OCI-LY7 (cell line): ENCODE data around the gene SHMT2. TPM values are rescaled to one million over a fixed set of nuclear protein-coding genes. Genes with fewer than 3 reads are reported as not detected.

Source experiments
- BruUV-seq: library from RNA; stranded (reverse); fragments of 400-500 nt; replicated peaks from 2 replicates; lab custom pipeline; 2021; lab: Mats Ljungman, UMichigan
- CTCF ChIA-PET: fragments of 300-600 bp; sonication (Branson Sonifier 250); formaldehyde crosslinking; loops from one replicate; lab custom pipeline; 2022; ENCODE audit warnings: antibody characterized with exemption; ENCODE audit not compliant: unreplicated experiment; lab: Charles Lee
- POLR2A ChIA-PET: fragments of 300-600 bp; sonication (Branson Sonifier 250); formaldehyde crosslinking; loops from one replicate; lab custom pipeline; 2022; ENCODE audit warnings: antibody characterized with exemption; lab: Charles Lee
- DNase-seq: peaks from one replicate; pipeline ENCODE4 v3.0.0-alpha.2; 2015; ENCODE audit warnings: low spot score
- H2AFZ ChIP-seq: fragments of 200-600 bp; sonication (generic), shearing (Covaris generic); 2 replicates; pipeline ENCODE4 v1.6.1; 2014; ENCODE audit warnings: mild to moderate bottlenecking, antibody characterized with exemption, low read length, moderate library complexity
- H3K27ac ChIP-seq: fragments of 200-600 bp; sonication (generic); 2 replicates; pipeline ENCODE4 v1.5.1; 2014; ENCODE audit warnings: mixed run types, low read depth, mild to moderate bottlenecking, moderate library complexity, low read length, inconsistent platforms; ENCODE audit not compliant: poor library complexity, severe bottlenecking
- H3K36me3 ChIP-seq: fragments of 200-600 bp; sonication (generic); 2 replicates; pipeline ENCODE4 v1.6.1; 2014; ENCODE audit warnings: mild to moderate bottlenecking, antibody characterized with exemption, low read length, moderate library complexity, mixed read lengths; ENCODE audit not compliant: insufficient read depth
- H3K4me1 ChIP-seq: fragments of 200-600 bp; sonication (generic); 2 replicates; pipeline ENCODE4 v1.5.1; 2014; ENCODE audit warnings: mild to moderate bottlenecking, low read length; ENCODE audit not compliant: insufficient read depth, poor library complexity, severe bottlenecking
- H3K4me2 ChIP-seq: fragments of 200-600 bp; sonication (generic); 2 replicates; pipeline ENCODE4 v1.6.1; 2014; ENCODE audit warnings: mild to moderate bottlenecking, low read length
- H3K4me3 ChIP-seq: fragments of 200-600 bp; sonication (generic); 2 replicates; pipeline ENCODE4 v1.5.1; 2014; ENCODE audit warnings: mild to moderate bottlenecking, low read depth, low read length; ENCODE audit not compliant: poor library complexity, severe bottlenecking
- H3K79me2 ChIP-seq: fragments of 200-600 bp; sonication (generic); 2 replicates; pipeline ENCODE4 v1.6.1; 2016; ENCODE audit warnings: low read depth, mild to moderate bottlenecking, low read length, moderate library complexity, mixed read lengths; ENCODE audit not compliant: insufficient read depth
- H3K9me2 ChIP-seq: fragments of 200-600 bp; sonication (generic); 2 replicates; pipeline ENCODE4 v1.6.1; 2016; ENCODE audit warnings: mild to moderate bottlenecking, low read length, mixed read lengths; ENCODE audit not compliant: insufficient read depth
- H3K9me3 ChIP-seq: fragments of 200-600 bp; sonication (generic); 2 replicates; pipeline ENCODE4 v1.6.1; 2014; ENCODE audit warnings: mild to moderate bottlenecking, mixed run types, low read length, mixed read lengths
- H4K20me1 ChIP-seq: fragments of 200-600 bp; sonication (generic); 2 replicates; pipeline ENCODE4 v1.6.1; 2014; ENCODE audit warnings: mild to moderate bottlenecking, antibody characterized with exemption, low read length, moderate library complexity, mixed read lengths; ENCODE audit not compliant: insufficient read depth
- EZH2phosphoT487 ChIP-seq: fragments of 200-600 bp; sonication (generic); IDR thresholded peaks from 2 replicates; pipeline ENCODE4 v1.6.1; 2018; ENCODE audit warnings: low read depth, borderline replicate concordance, mild to moderate bottlenecking, mixed run types, antibody characterized with exemption, low read length, moderate library complexity, mixed read lengths
- intact Hi-C: fragments of 100-400 bp; cut with micrococcal nuclease; formaldehyde crosslinking; loops from one replicate; pipeline ENCODE4 v1.10.0; 2022; ENCODE audit not compliant: unreplicated experiment
- total RNA-seq, 2 experiments: library from RNA; depleted of rRNA in 1 of 2; stranded (reverse); fragments of >200 nt in 1 of 2; shearing (Covaris generic) in 1 of 2; gene quantifications; 2 replicates each; pipeline ENCODE4 v1.2.3, GENCODE V29; 2014 to 2022
- TF ChIP-seq, protein P1 (sequence below): fragments of 200-600 bp; sonication (generic); conservative IDR thresholded peaks from 2 replicates; pipeline ENCODE4 v1.5.1; 2014; ENCODE audit warnings: mild to moderate bottlenecking, antibody characterized with exemption, low read length, moderate library complexity, mixed read lengths

The SHMT2 gene
- total RNA-seq, 2 experiments from 2014 or later, result 394 to 415 TPM

DNA sequence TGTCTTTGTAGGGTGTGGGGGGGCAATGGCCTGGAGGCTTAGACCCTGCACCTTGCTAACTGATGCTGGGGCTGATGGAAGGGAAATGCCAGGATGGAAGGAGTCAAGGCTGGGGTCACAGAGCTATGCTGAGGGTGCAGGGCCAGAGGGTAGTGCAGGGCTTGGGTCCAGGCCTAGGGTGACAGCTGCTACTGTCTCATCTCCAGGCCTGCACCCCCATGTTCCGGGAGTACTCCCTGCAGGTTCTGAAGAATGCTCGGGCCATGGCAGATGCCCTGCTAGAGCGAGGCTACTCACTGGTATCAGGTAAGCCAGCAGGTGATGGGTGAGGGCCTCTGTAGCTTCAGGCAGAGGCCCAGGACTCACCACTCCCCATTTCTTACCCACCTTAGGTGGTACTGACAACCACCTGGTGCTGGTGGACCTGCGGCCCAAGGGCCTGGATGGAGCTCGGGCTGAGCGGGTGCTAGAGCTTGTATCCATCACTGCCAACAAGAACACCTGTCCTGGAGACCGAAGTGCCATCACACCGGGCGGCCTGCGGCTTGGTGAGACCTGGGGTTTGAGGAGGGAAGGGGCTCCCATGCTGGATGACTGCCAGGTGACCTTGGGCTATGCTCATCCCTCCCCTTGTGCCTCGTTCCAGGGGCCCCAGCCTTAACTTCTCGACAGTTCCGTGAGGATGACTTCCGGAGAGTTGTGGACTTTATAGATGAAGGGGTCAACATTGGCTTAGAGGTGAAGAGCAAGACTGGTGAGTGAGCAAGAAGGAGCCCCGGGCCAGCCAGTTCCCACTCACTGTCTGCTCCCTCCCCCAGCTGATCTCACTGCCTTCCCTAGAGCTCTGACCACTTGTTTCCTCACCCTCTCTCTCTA lies 4.1 kb downstream of the SHMT2 start:
- BruUV-seq, result no TSS peak
- intact Hi-C loops, result no loop called here
- peaks cover 58% of the 10 kb centered on the region for H3K36me3 ChIP-seq
- H3K9me3 ChIP-seq, result no peaks in the 10 kb centered on the region
- H3K4me1 ChIP-seq, result peaks cover 51% of the 10 kb centered on the region
- no peaks in the 10 kb centered on the region for H3K9me2 ChIP-seq
- H4K20me1 ChIP-seq, result peaks cover 15% of the 10 kb centered on the region; the same call in 1 of the 2 replicates
- peak overlapping the region; percentile 28; the same call in 1 of the 2 replicates for H3K4me2 ChIP-seq
- H3K79me2 ChIP-seq, result peaks cover 22% of the 10 kb centered on the region
- ChIA-PET CTCF (no interaction called here), POLR2A (interaction anchor here (0.6 to 4.7 kb wide), 2 partner anchors 8 to 10 kb away, joined by 4 to 69 read pairs; no protein-coding TSS in a partner anchor)
- H3K4me3 ChIP-seq, result no peak overlapping the region
- H2AFZ ChIP-seq, result no peak overlapping the region
- no peak for TF ChIP-seq EZH2phosphoT487
- TF ChIP-seq, protein P1, sequence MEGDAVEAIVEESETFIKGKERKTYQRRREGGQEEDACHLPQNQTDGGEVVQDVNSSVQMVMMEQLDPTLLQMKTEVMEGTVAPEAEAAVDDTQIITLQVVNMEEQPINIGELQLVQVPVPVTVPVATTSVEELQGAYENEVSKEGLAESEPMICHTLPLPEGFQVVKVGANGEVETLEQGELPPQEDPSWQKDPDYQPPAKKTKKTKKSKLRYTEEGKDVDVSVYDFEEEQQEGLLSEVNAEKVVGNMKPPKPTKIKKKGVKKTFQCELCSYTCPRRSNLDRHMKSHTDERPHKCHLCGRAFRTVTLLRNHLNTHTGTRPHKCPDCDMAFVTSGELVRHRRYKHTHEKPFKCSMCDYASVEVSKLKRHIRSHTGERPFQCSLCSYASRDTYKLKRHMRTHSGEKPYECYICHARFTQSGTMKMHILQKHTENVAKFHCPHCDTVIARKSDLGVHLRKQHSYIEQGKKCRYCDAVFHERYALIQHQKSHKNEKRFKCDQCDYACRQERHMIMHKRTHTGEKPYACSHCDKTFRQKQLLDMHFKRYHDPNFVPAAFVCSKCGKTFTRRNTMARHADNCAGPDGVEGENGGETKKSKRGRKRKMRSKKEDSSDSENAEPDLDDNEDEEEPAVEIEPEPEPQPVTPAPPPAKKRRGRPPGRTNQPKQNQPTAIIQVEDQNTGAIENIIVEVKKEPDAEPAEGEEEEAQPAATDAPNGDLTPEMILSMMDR, result no peak
- no peak for DNase-seq
- H3K27ac ChIP-seq, result peak overlapping the region; percentile 36

- intact Hi-C loops, result no loop called here
- Histone ChIP-seq H3K4me3 (no peak overlapping the region), H3K79me2 (peaks cover 22% of the 10 kb centered on the region), H3K4me2 (peak overlapping the region; percentile 28; the same call in 1 of the 2 replicates), H2AFZ (no peak overlapping the region), H3K36me3 (peaks cover 58% of the 10 kb centered on the region), H3K9me3 (no peaks in the 10 kb centered on the region), H3K9me2 (no peaks in the 10 kb centered on the region), H3K4me1 (peaks cover 48% of the 10 kb centered on the region), H3K27ac (peak overlapping the region; percentile 36), H4K20me1 (peaks cover 15% of the 10 kb centered on the region; the same call in 1 of the 2 replicates)
- BruUV-seq, result TSS peak; percentile 80
- ChIA-PET CTCF (no interaction called here), POLR2A (interaction anchor here (0.6 kb wide), 1 partner anchor 9 kb away, joined by 4 read pairs; no protein-coding TSS in a partner anchor)
- no peak for DNase-seq
- TF ChIP-seq, protein P1, result no peak
Measured at GRCh38 chr12:57234233-57234570, 4.7 kb downstream of the SHMT2 start.
